GM23338 (cell line): ENCODE data around the gene CERK. TPM values are rescaled to one million over a fixed set of nuclear protein-coding genes. Genes with fewer than 3 reads are reported as not detected.
A peak's percentile ranks its signal among the peaks of the same experiment; 100 is the strongest.

ENCODE experiments used
- ATAC-seq: fragments of 200-7000 bp; cut with Tn5 transposase; 3 replicates; pipeline ENCODE4 v1.9.1; 2020
- DNase-seq: peaks from one replicate; pipeline ENCODE4 v3.0.0-alpha.2; 2015; ENCODE audit warnings: low spot score
- H2AFZ ChIP-seq: fragments of 200-600 bp; sonication (generic); 2 replicates; pipeline ENCODE4 v1.8.0; 2016; ENCODE audit warnings: antibody characterized with exemption, mild to moderate bottlenecking, moderate library complexity
- H3F3A ChIP-seq: fragments of 200-600 bp; sonication (generic); replicated peaks from 2 replicates; pipeline ENCODE4 v1.8.0; 2017; ENCODE audit warnings: antibody characterized with exemption, mixed run types, low read depth
- H3K27ac ChIP-seq: fragments of 200-600 bp; sonication (generic); 2 replicates; pipeline ENCODE4 v1.6.1; 2016; ENCODE audit warnings: low read depth
- H3K27me3 ChIP-seq: fragments of 200-600 bp; sonication (generic); 2 replicates; pipeline ENCODE4 v1.8.0; 2016; ENCODE audit warnings: mild to moderate bottlenecking, mixed run types, moderate library complexity; ENCODE audit not compliant: insufficient read depth
- H3K36me3 ChIP-seq: fragments of 200-600 bp; sonication (generic); 2 replicates; pipeline ENCODE4 v1.8.0; 2016; ENCODE audit warnings: mild to moderate bottlenecking; ENCODE audit not compliant: insufficient read depth
- H3K4me1 ChIP-seq: fragments of 200-600 bp; sonication (generic); 2 replicates; pipeline ENCODE4 v1.8.0; 2016; ENCODE audit warnings: mild to moderate bottlenecking, moderate library complexity; ENCODE audit not compliant: insufficient read depth
- H3K4me2 ChIP-seq: fragments of 200-600 bp; sonication (generic); 2 replicates; pipeline ENCODE4 v1.7.1; 2017; ENCODE audit warnings: mixed run types
- H3K4me3 ChIP-seq: fragments of 200-600 bp; sonication (generic); 2 replicates; pipeline ENCODE4 v1.6.1; 2016; ENCODE audit warnings: mixed run types
- H3K79me2 ChIP-seq: fragments of 200-600 bp; sonication (generic); replicated peaks from 2 replicates; pipeline ENCODE4 v1.8.0; 2017; ENCODE audit warnings: mild to moderate bottlenecking; ENCODE audit not compliant: insufficient read depth
- H3K9me2 ChIP-seq: fragments of 200-600 bp; sonication (generic); 2 replicates; pipeline ENCODE4 v1.8.0; 2017; ENCODE audit not compliant: insufficient read depth
- H4K20me1 ChIP-seq: fragments of 200-600 bp; sonication (generic); replicated peaks from 2 replicates; pipeline ENCODE4 v1.8.0; 2017; ENCODE audit warnings: mild to moderate bottlenecking; ENCODE audit not compliant: insufficient read depth
- H3K27ac Mint-ChIP-seq: 2 replicates; pipeline ENCODE4 v1.8.0; 2020; ENCODE audit warnings: inconsistent platforms, mild to moderate bottlenecking, moderate library complexity, mixed read lengths
- H3K27me3 Mint-ChIP-seq: 3 replicates; pipeline ENCODE4 v1.8.0; 2022; ENCODE audit warnings: low read depth, mild to moderate bottlenecking, moderate library complexity, mixed read lengths, inconsistent platforms; ENCODE audit not compliant: insufficient read depth, poor library complexity
- H3K36me3 Mint-ChIP-seq: 3 replicates; pipeline ENCODE4 v1.8.0; 2021; ENCODE audit warnings: low read depth, mild to moderate bottlenecking, inconsistent platforms, moderate library complexity, mixed read lengths
- H3K4me1 Mint-ChIP-seq: 3 replicates; pipeline ENCODE4 v1.8.0; 2020; ENCODE audit warnings: mild to moderate bottlenecking, inconsistent platforms, mixed read lengths
- H3K4me3 Mint-ChIP-seq: 3 replicates; pipeline ENCODE4 v1.8.0; 2021; ENCODE audit warnings: moderate library complexity, mild to moderate bottlenecking, inconsistent platforms, mixed read lengths
- H3K9me3 Mint-ChIP-seq: 3 replicates; pipeline ENCODE4 v1.8.0; 2020; ENCODE audit warnings: moderate library complexity, mild to moderate bottlenecking, inconsistent platforms, mixed read lengths
- CREB1 ChIP-seq: fragments of 250-450 bp; sonication (Bioruptor Pico); IDR thresholded peaks from 2 replicates; pipeline ENCODE4 v1.5.0; 2020; ENCODE audit warnings: low read depth, mild to moderate bottlenecking, moderate library complexity
- CTCF ChIP-seq, 2 experiments: fragments of 200-600 bp in 1 of 2; sonication (generic) in 1 of 2; conservative IDR thresholded peaks; 2 replicates each; pipeline versions ENCODE4 v1.5.1 to v1.6.1; 2016 to 2017; ENCODE audit warnings: antibody characterized with exemption in 2 of 2, low read depth in 2 of 2, mild to moderate bottlenecking in 2 of 2, moderate library complexity in 1 of 2
- ETS1 ChIP-seq: IDR thresholded peaks from 2 replicates; pipeline ENCODE4 v1.6.1; 2016; ENCODE audit warnings: antibody characterized with exemption
- EZH2 ChIP-seq: fragments of 200-600 bp; sonication (generic); IDR thresholded peaks from one replicate; pipeline ENCODE4 v1.8.0; 2017; ENCODE audit warnings: antibody characterized with exemption, mild to moderate bottlenecking, low read depth; ENCODE audit not compliant: unreplicated experiment
- EZH2phosphoT487 ChIP-seq: fragments of 200-600 bp; sonication (generic); IDR thresholded peaks from one replicate; pipeline ENCODE4 v1.8.1; 2018; ENCODE audit warnings: antibody characterized with exemption; ENCODE audit not compliant: unreplicated experiment
- JUNB ChIP-seq: IDR thresholded peaks from one replicate; pipeline ENCODE4 v1.6.1; 2016; ENCODE audit warnings: antibody characterized with exemption; ENCODE audit not compliant: unreplicated experiment
- NANOG ChIP-seq: IDR thresholded peaks from 2 replicates; pipeline ENCODE4 v1.6.1; 2016; ENCODE audit warnings: antibody characterized with exemption, borderline replicate concordance
- POLR2AphosphoS5 ChIP-seq: IDR thresholded peaks from 2 replicates; pipeline ENCODE4 v1.6.1; 2016; ENCODE audit warnings: antibody characterized with exemption, low read depth
- STAT1 ChIP-seq: IDR thresholded peaks from one replicate; pipeline ENCODE4 v1.6.1; 2016; ENCODE audit warnings: antibody characterized with exemption; ENCODE audit not compliant: unreplicated experiment
- ZNF462 ChIP-seq: fragments of 250-450 bp; sonication (Bioruptor Pico); IDR thresholded peaks from 2 replicates; pipeline ENCODE4 v1.5.0; 2020; ENCODE audit warnings: mild to moderate bottlenecking, moderate library complexity
- polyA plus RNA-seq: library from polyadenylated mRNA; unstranded; fragments of >200 nt; fragmentation: Nextera tagmentation; extraction: Ambion mirVana; gene quantifications from 2 replicates; pipeline ENCODE4 v1.2.1, GENCODE V29; 2016
- total RNA-seq: library from RNA; depleted of rRNA; stranded (reverse); fragments of >200 nt; shearing (Covaris generic); gene quantifications from 2 replicates; pipeline ENCODE4 v1.2.3, GENCODE V29; 2014
- TF ChIP-seq, protein P1 (sequence below): IDR thresholded peaks from one replicate; pipeline ENCODE4 v1.6.1; 2018; ENCODE audit warnings: antibody characterized with exemption; ENCODE audit not compliant: unreplicated experiment

The CERK gene
- total and polyA plus RNA-seq, 2 experiments from 2014 or later, result 12.7 to 62.9 TPM

GRCh38 chr22:46679706-46680269, 58.3 kb downstream of the CERK start (continued):
- no peak for TF ChIP-seq JUNB
- TF ChIP-seq CREB1 (CRISPR knock-in tag), result no peak
- TF ChIP-seq, protein P1, sequence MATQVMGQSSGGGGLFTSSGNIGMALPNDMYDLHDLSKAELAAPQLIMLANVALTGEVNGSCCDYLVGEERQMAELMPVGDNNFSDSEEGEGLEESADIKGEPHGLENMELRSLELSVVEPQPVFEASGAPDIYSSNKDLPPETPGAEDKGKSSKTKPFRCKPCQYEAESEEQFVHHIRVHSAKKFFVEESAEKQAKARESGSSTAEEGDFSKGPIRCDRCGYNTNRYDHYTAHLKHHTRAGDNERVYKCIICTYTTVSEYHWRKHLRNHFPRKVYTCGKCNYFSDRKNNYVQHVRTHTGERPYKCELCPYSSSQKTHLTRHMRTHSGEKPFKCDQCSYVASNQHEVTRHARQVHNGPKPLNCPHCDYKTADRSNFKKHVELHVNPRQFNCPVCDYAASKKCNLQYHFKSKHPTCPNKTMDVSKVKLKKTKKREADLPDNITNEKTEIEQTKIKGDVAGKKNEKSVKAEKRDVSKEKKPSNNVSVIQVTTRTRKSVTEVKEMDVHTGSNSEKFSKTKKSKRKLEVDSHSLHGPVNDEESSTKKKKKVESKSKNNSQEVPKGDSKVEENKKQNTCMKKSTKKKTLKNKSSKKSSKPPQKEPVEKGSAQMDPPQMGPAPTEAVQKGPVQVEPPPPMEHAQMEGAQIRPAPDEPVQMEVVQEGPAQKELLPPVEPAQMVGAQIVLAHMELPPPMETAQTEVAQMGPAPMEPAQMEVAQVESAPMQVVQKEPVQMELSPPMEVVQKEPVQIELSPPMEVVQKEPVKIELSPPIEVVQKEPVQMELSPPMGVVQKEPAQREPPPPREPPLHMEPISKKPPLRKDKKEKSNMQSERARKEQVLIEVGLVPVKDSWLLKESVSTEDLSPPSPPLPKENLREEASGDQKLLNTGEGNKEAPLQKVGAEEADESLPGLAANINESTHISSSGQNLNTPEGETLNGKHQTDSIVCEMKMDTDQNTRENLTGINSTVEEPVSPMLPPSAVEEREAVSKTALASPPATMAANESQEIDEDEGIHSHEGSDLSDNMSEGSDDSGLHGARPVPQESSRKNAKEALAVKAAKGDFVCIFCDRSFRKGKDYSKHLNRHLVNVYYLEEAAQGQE, result no peak

DNA sequence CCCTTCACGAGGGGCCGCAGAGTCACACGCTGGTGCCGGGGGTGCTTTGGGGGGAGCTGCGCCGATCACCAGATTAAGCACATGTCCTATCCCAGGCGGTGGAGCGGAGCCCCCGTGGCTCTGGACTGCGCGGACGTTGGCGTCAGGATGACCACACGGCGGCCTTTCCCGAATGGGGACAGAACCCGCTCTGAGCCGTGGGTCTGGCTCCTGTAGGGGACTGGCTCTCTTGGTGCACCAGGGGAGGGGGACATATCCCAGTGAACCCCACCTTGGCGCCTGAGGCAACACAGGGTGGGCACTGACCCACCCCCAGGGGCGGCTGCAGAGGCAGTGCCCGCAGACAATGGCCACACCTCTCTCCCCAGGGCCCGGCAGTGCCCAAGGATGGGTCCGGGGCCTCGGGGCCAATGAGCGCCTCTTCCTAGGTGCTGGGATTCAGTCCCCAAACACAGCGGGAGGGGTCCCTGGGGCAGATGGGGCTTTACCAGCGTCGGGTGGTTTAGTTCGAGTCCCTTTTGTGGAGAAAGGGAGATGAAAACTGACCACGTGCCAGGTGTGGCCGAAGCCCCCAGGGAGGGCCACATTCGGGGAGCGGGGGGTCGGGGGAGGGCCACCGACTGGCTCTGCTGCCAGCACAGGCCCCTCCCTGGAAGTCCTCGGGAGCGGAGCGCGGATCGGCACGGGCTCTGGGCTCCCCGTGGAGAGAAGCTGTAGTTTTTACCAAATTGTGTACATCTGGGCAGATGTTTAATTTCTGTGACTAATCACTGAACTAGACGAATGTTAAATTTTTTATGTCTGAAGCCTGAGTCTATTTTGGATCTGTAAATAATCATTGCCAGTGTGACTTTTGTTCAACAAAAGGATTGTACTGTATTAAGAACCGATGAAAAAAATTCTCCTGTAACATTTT, 59.0 kb downstream of the CERK start:
- Mint-ChIP-seq H3K4me1 (peaks cover 4% of the 10 kb centered on the region), H3K27ac (no peak overlapping the region), H3K27me3 (peaks cover 8% of the 10 kb centered on the region), H3K4me3 (no peak overlapping the region), H3K9me3 (no peaks in the 10 kb centered on the region), H3K36me3 (no peaks in the 10 kb centered on the region)
- Histone ChIP-seq H4K20me1 (no peaks in the 10 kb centered on the region), H2AFZ (no peak overlapping the region), H3K79me2 (no peaks in the 10 kb centered on the region), H3K9me2 (no peaks in the 10 kb centered on the region), H3K27ac (no peak overlapping the region), H3K27me3 (no peaks in the 10 kb centered on the region), H3K36me3 (no peaks in the 10 kb centered on the region), H3F3A (no peaks in the 10 kb centered on the region), H3K4me3 (no peak overlapping the region), H3K4me2 (no peak overlapping the region), H3K4me1 (peaks cover 5% of the 10 kb centered on the region; the same call in 1 of the 2 replicates)
- ATAC-seq (peak; percentile 12; the same call in 2 of the 3 replicates), DNase-seq (no peak)
- no peak for TF ChIP-seq EZH2
- no peak for TF ChIP-seq ZNF462 (CRISPR knock-in tag)
- no peak for TF ChIP-seq POLR2AphosphoS5
- no peak for TF ChIP-seq STAT1
- no peak for TF ChIP-seq EZH2phosphoT487
- TF ChIP-seq CTCF (conservative IDR thresholded peaks at IDR 0.05; ENCODE audit: low read depth in 2 of 2), result no peak
- TF ChIP-seq JUNB, result no peak
- TF ChIP-seq ETS1, result no peak
- no peak for TF ChIP-seq NANOG
